Trophoblast cell (in vitro differentiated cells and primary cell): ENCODE data around the gene ARHGEF33.

ENCODE experiments used
- DNase-seq, 2 donors: peaks; one replicate each; pipeline ENCODE4 v3.0.0-alpha.2; 2016
- H2AFZ ChIP-seq: 2 replicates; pipeline ENCODE4 v1.6.1; 2013; ENCODE audit warnings: low read length, moderate library complexity, mild to moderate bottlenecking; ENCODE audit not compliant: insufficient read depth, poor library complexity
- H2AK5ac ChIP-seq: 2 replicates; pipeline ENCODE4 v1.6.1; 2013; ENCODE audit warnings: mild to moderate bottlenecking, low read length
- H2BK120ac ChIP-seq: 2 replicates; pipeline ENCODE4 v1.6.1; 2013; ENCODE audit warnings: low read length, mild to moderate bottlenecking, moderate library complexity; ENCODE audit not compliant: insufficient read depth, poor library complexity
- H2BK12ac ChIP-seq: 2 replicates; pipeline ENCODE4 v1.6.1; 2013; ENCODE audit warnings: mild to moderate bottlenecking, low read length, moderate library complexity
- H2BK5ac ChIP-seq: 2 replicates; pipeline ENCODE4 v1.6.1; 2013; ENCODE audit warnings: low read length, low read depth, moderate library complexity, mild to moderate bottlenecking; ENCODE audit not compliant: poor library complexity
- H3K14ac ChIP-seq: 2 replicates; pipeline ENCODE4 v1.6.1; 2013; ENCODE audit warnings: mild to moderate bottlenecking, low read length
- H3K18ac ChIP-seq: 2 replicates; pipeline ENCODE4 v1.6.1; 2013; ENCODE audit warnings: mild to moderate bottlenecking, low read length
- H3K23ac ChIP-seq: 2 replicates; pipeline ENCODE4 v1.6.1; 2013; ENCODE audit warnings: low read length
- H3K27ac ChIP-seq: 2 replicates; pipeline ENCODE4 v1.5.1; 2013; ENCODE audit warnings: low read depth, mild to moderate bottlenecking, inconsistent platforms, low read length, moderate library complexity
- H3K27me3 ChIP-seq: 2 replicates; pipeline ENCODE4 v1.6.1; 2013; ENCODE audit warnings: inconsistent platforms, mild to moderate bottlenecking, low read length, moderate library complexity; ENCODE audit not compliant: insufficient read depth
- H3K36me3 ChIP-seq, 2 experiments: 1 replicate in 1 of 2; 2 replicates in 1 of 2; pipeline ENCODE4 v1.6.1; 2013; ENCODE audit warnings: low read length in 2 of 2, mild to moderate bottlenecking in 2 of 2, moderate library complexity in 1 of 2; ENCODE audit not compliant: insufficient read depth in 2 of 2, control insufficient read depth in 1 of 2
- H3K4ac ChIP-seq: 2 replicates; pipeline ENCODE4 v1.6.1; 2013; ENCODE audit warnings: low read depth, mild to moderate bottlenecking, low read length, moderate library complexity
- H3K4me1 ChIP-seq, 2 experiments: 1 replicate in 1 of 2; 2 replicates in 1 of 2; pipeline ENCODE4 v1.6.1; 2013; ENCODE audit warnings: low read length in 2 of 2, mild to moderate bottlenecking in 2 of 2, moderate library complexity in 1 of 2; ENCODE audit not compliant: insufficient read depth in 2 of 2, control insufficient read depth in 1 of 2
- H3K4me2 ChIP-seq: 2 replicates; pipeline ENCODE4 v1.6.1; 2013; ENCODE audit warnings: inconsistent platforms, mild to moderate bottlenecking, low read length, moderate library complexity
- H3K4me3 ChIP-seq: 2 replicates; pipeline ENCODE4 v1.5.1; 2013; ENCODE audit warnings: mild to moderate bottlenecking, low read depth, low read length, inconsistent platforms
- H3K79me1 ChIP-seq: one replicate; pipeline ENCODE4 v1.6.1; 2013; ENCODE audit warnings: low read length
- H3K79me2 ChIP-seq: 2 replicates; pipeline ENCODE4 v1.6.1; 2013; ENCODE audit warnings: low read length, mild to moderate bottlenecking; ENCODE audit not compliant: control insufficient read depth, insufficient read depth, poor library complexity
- H3K9ac ChIP-seq: 2 replicates; pipeline ENCODE4 v1.6.1; 2013; ENCODE audit warnings: mild to moderate bottlenecking, low read length
- H3K9me3 ChIP-seq: 2 replicates; pipeline ENCODE4 v1.6.1; 2013; ENCODE audit warnings: low read depth, mild to moderate bottlenecking, control low read depth, inconsistent platforms, low read length; ENCODE audit not compliant: insufficient read depth
- H4K12ac ChIP-seq: 2 replicates; pipeline ENCODE4 v1.6.1; 2013; ENCODE audit warnings: low read depth, mild to moderate bottlenecking, low read length, moderate library complexity
- H4K8ac ChIP-seq: 2 replicates; pipeline ENCODE4 v1.6.1; 2013; ENCODE audit warnings: low read depth, mild to moderate bottlenecking, low read length, moderate library complexity
- H4K91ac ChIP-seq: one replicate; pipeline ENCODE4 v1.6.1; 2013; ENCODE audit warnings: low read depth, mild to moderate bottlenecking, low read length, moderate library complexity
- WGBS: extraction: QIAGEN DNeasy Blood & Tissue Kit; methylation state at CpG from one replicate; pipeline ENCODE4 v1.1.7; 2013; ENCODE audit warnings: missing lambda C conversion rate; ENCODE audit not compliant: insufficient read length, insufficient coverage; ENCODE audit errors: extremely low coverage; 5-methylcytosine and 5-hydroxymethylcytosine counted together

Gene ARHGEF33

GRCh38 chr2:38981670-38982357, 92.1 kb downstream of the ARHGEF33 start:
- H3K9ac ChIP-seq, result no peak overlapping the region
- H3K4me3 ChIP-seq, result no peak overlapping the region
- no peak overlapping the region for H2BK12ac ChIP-seq
- peaks cover 5 to 9% of the 10 kb centered on the region in 2 experiments for H3K36me3 ChIP-seq
- H3K27me3 ChIP-seq, result no peaks in the 10 kb centered on the region
- H2AFZ ChIP-seq, result no peak overlapping the region
- no peak overlapping the region for H3K18ac ChIP-seq
- no peaks in the 10 kb centered on the region for H3K4me1 ChIP-seq
- no peak overlapping the region for H2BK5ac ChIP-seq
- H4K12ac ChIP-seq, result no peak overlapping the region
- no peak overlapping the region for H3K27ac ChIP-seq
- DNase-seq, result no peak
- H2BK120ac ChIP-seq, result no peak overlapping the region
- H2AK5ac ChIP-seq, result no peak overlapping the region
- no peak overlapping the region for H3K4me2 ChIP-seq
- WGBS, result 100% methylated on average over 2 of the region's 8 CpGs
- no peaks in the 10 kb centered on the region for H3K79me1 ChIP-seq
- no peak overlapping the region for H4K8ac ChIP-seq
- no peak overlapping the region for H3K4ac ChIP-seq
- H3K79me2 ChIP-seq, result no peaks in the 10 kb centered on the region
- H4K91ac ChIP-seq, result no peak overlapping the region
- no peaks in the 10 kb centered on the region for H3K9me3 ChIP-seq
- H3K14ac ChIP-seq, result no peak overlapping the region
- no peak overlapping the region for H3K23ac ChIP-seq

DNA sequence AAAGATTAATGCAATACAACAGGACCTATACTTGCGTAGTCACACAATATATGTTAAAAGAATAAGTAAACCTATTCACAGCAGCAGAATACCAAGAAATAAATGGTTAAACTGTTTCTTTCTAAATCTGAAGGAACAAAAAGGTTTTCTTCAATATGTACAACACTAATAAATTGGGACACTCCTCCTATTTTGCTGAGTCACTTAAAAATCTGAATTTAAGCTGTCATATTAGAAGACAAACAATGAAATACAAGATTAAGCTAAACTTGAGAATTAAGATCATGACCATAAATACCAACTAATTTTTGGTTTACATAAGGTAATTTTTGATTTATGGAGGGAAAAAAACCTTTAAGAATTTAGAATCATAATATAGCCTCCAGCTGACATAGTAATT, 92.8 kb downstream of the ARHGEF33 start:
- DNase-seq, result no peak
- Histone ChIP-seq H2BK120ac (no peak overlapping the region), H3K4me3 (no peak overlapping the region), H2BK5ac (no peak overlapping the region), H3K23ac (no peak overlapping the region), H3K9me3 (no peaks in the 10 kb centered on the region), H3K27me3 (no peaks in the 10 kb centered on the region), H3K9ac (no peak overlapping the region), H3K36me3 (peaks cover 5 to 9% of the 10 kb centered on the region in 2 experiments), H2AK5ac (no peak overlapping the region), H3K27ac (no peak overlapping the region), H2BK12ac (no peak overlapping the region), H2AFZ (no peak overlapping the region), H3K79me1 (no peaks in the 10 kb centered on the region), H4K91ac (no peak overlapping the region), H3K4me2 (no peak overlapping the region), H4K12ac (no peak overlapping the region), H3K18ac (no peak overlapping the region), H3K4ac (no peak overlapping the region), H3K4me1 (no peaks in the 10 kb centered on the region), H3K79me2 (no peaks in the 10 kb centered on the region), H3K14ac (no peak overlapping the region), H4K8ac (no peak overlapping the region)
- WGBS, result no CpG with 5 or more reads among the region's 1 CpG

DNA sequence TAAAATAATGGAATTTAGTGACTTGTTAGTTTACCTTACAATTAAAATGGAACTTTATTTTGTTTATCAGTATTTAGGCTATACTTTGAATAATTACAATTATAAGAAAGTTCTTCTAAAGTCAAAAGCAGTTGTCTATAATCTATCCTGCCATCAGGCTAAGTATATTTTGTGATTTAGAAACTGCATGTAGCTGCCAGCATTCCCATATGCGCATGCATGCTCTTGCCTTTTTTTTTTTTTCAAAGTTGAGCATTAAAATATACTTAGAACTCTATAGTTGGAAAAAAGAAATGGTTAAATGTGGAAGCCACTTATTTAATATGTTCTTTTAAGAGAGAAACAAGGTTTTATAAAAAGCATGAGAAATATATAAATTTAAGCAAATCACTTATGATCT, 99.0 kb downstream of the ARHGEF33 start:
- H2BK5ac ChIP-seq, result no peak overlapping the region

GRCh38 chr2:38991899-38992298, 102.2 kb downstream of the ARHGEF33 start:
- H3K79me1 ChIP-seq, result no peaks in the 10 kb centered on the region
- H3K27ac ChIP-seq, result no peak overlapping the region
- no peak overlapping the region for H3K4me2 ChIP-seq
- peaks cover 5 to 10% of the 10 kb centered on the region in 2 experiments for H3K36me3 ChIP-seq
- no peak overlapping the region for H2AFZ ChIP-seq
- H2BK12ac ChIP-seq, result no peak overlapping the region
- H3K4ac ChIP-seq, result no peak overlapping the region
- H3K9ac ChIP-seq, result no peak overlapping the region
- no peak overlapping the region for H4K91ac ChIP-seq
- H4K8ac ChIP-seq, result no peak overlapping the region
- H3K9me3 ChIP-seq, result no peaks in the 10 kb centered on the region
- H3K27me3 ChIP-seq, result no peaks in the 10 kb centered on the region
- no peak overlapping the region for H2AK5ac ChIP-seq
- WGBS, result 100% methylated on average over 1 of the region's 2 CpGs
- no peak overlapping the region for H3K14ac ChIP-seq
- no peak for DNase-seq
- no peak overlapping the region for H2BK5ac ChIP-seq
- no peaks in the 10 kb centered on the region for H3K4me1 ChIP-seq
- no peaks in the 10 kb centered on the region for H3K79me2 ChIP-seq
- H4K12ac ChIP-seq, result no peak overlapping the region
- H3K23ac ChIP-seq, result no peak overlapping the region
- no peak overlapping the region for H3K4me3 ChIP-seq
- H2BK120ac ChIP-seq, result no peak overlapping the region
- no peak overlapping the region for H3K18ac ChIP-seq

More for the DNA sequence above, 99.0 kb downstream of the ARHGEF33 start:
- H3K79me2 ChIP-seq, result no peaks in the 10 kb centered on the region
- H2AFZ ChIP-seq, result no peak overlapping the region
- DNase-seq, result no peak
- no peak overlapping the region for H4K8ac ChIP-seq
- no peak overlapping the region for H3K4me3 ChIP-seq
- no peak overlapping the region for H2BK12ac ChIP-seq
- H4K12ac ChIP-seq, result no peak overlapping the region
- no peaks in the 10 kb centered on the region for H3K4me1 ChIP-seq
- H3K14ac ChIP-seq, result no peak overlapping the region
- no peaks in the 10 kb centered on the region for H3K9me3 ChIP-seq
- no CpG with 5 or more reads among the region's 1 CpG for WGBS
- H4K91ac ChIP-seq, result no peak overlapping the region
- H3K9ac ChIP-seq, result no peak overlapping the region
- H3K27me3 ChIP-seq, result no peaks in the 10 kb centered on the region
- no peak overlapping the region for H3K4ac ChIP-seq
- no peak overlapping the region for H3K27ac ChIP-seq
- H3K4me2 ChIP-seq, result no peak overlapping the region
- H3K23ac ChIP-seq, result no peak overlapping the region
- no peaks in the 10 kb centered on the region for H3K79me1 ChIP-seq
- H3K36me3 ChIP-seq, result peaks cover 7 to 11% of the 10 kb centered on the region in 2 experiments
- H2BK120ac ChIP-seq, result no peak overlapping the region
- no peak overlapping the region for H3K18ac ChIP-seq
- H2AK5ac ChIP-seq, result no peak overlapping the region
